HUES64 (cell line): ENCODE measurements around the gene ADIPOR2.

Experiments
- H3K27ac ChIP-seq: 2 replicates; pipeline ENCODE4 v1.7.0; 2013; ENCODE audit warnings: low read depth, low read length, inconsistent platforms
- H3K27me3 ChIP-seq: 2 replicates; pipeline ENCODE4 v1.6.1; 2013; ENCODE audit warnings: mild to moderate bottlenecking, low read length; ENCODE audit not compliant: insufficient read depth
- H3K36me3 ChIP-seq: 2 replicates; pipeline ENCODE4 v1.6.1; 2013; ENCODE audit warnings: mild to moderate bottlenecking, low read length; ENCODE audit not compliant: insufficient read depth
- H3K4me1 ChIP-seq: 2 replicates; pipeline ENCODE4 v1.6.1; 2013; ENCODE audit warnings: mild to moderate bottlenecking, low read length, moderate library complexity; ENCODE audit not compliant: insufficient read depth
- H3K4me3 ChIP-seq: 2 replicates; pipeline ENCODE4 v1.5.1; 2013; ENCODE audit warnings: mild to moderate bottlenecking, low read length, moderate library complexity
- H3K9ac ChIP-seq: 2 replicates; pipeline ENCODE4 v1.6.1; 2013; ENCODE audit warnings: mild to moderate bottlenecking, low read depth, low read length
- H3K9me3 ChIP-seq: 2 replicates; pipeline ENCODE4 v1.6.1; 2013; ENCODE audit warnings: low read depth, low read length; ENCODE audit not compliant: insufficient read depth
- WGBS: fragments of 150-250, 120-280 bp; methylation state at CpG from one replicate; pipeline ENCODE4 v1.1.7; 2013; ENCODE audit warnings: missing lambda C conversion rate; 5-methylcytosine and 5-hydroxymethylcytosine counted together

Gene ADIPOR2

GRCh38 chr12:1666215-1666614 lies 24.7 kb upstream of the ADIPOR2 start:
- Histone ChIP-seq H3K27ac (no peak overlapping the region), H3K9ac (no peak overlapping the region), H3K36me3 (no peaks in the 10 kb centered on the region), H3K27me3 (peaks cover 14% of the 10 kb centered on the region), H3K4me1 (no peaks in the 10 kb centered on the region), H3K4me3 (no peak overlapping the region), H3K9me3 (no peaks in the 10 kb centered on the region)
- WGBS: 96% methylated on average over 4 of the region's 5 CpGs

- H3K9me3 ChIP-seq: no peaks in the 10 kb centered on the region
- H3K36me3 ChIP-seq: no peaks in the 10 kb centered on the region
- WGBS: 60% methylated on average over 1 of the region's 2 CpGs
- no peak overlapping the region for H3K4me3 ChIP-seq
- H3K4me1 ChIP-seq: no peaks in the 10 kb centered on the region
- no peak overlapping the region for H3K9ac ChIP-seq
- H3K27me3 ChIP-seq: peaks cover 14% of the 10 kb centered on the region
- H3K27ac ChIP-seq: no peak overlapping the region
These were observed 24.1 kb upstream of the ADIPOR2 start for GRCh38 chr12:1666685-1667162.

- peaks cover 2% of the 10 kb centered on the region for H3K27me3 ChIP-seq
- H3K9me3 ChIP-seq: no peaks in the 10 kb centered on the region
- no peak overlapping the region for H3K4me3 ChIP-seq
- H3K27ac ChIP-seq: no peak overlapping the region
- H3K9ac ChIP-seq: no peak overlapping the region
- no peaks in the 10 kb centered on the region for H3K36me3 ChIP-seq
- H3K4me1 ChIP-seq: no peaks in the 10 kb centered on the region
- 84% methylated on average over 18 of the region's 18 CpGs for WGBS
These were observed 21.9 kb upstream of the ADIPOR2 start for GRCh38 chr12:1668833-1669543.

GRCh38 chr12:1670358-1671268 lies 20.3 kb upstream of the ADIPOR2 start:
- Histone ChIP-seq H3K27me3 (no peaks in the 10 kb centered on the region), H3K9ac (no peak overlapping the region), H3K36me3 (no peaks in the 10 kb centered on the region), H3K4me3 (no peak overlapping the region), H3K9me3 (no peaks in the 10 kb centered on the region), H3K27ac (no peak overlapping the region), H3K4me1 (no peaks in the 10 kb centered on the region)
- 78% methylated on average over 14 of the region's 14 CpGs for WGBS

- Histone ChIP-seq H3K27me3 (no peaks in the 10 kb centered on the region), H3K4me3 (no peak overlapping the region), H3K36me3 (no peaks in the 10 kb centered on the region), H3K9me3 (no peaks in the 10 kb centered on the region), H3K9ac (no peak overlapping the region), H3K4me1 (no peaks in the 10 kb centered on the region), H3K27ac (no peak overlapping the region)
- 98% methylated on average over 2 of the region's 3 CpGs for WGBS
These were observed 14.8 kb upstream of the ADIPOR2 start for GRCh38 chr12:1676043-1676442.

GRCh38 chr12:1680804-1681492 lies 9.9 kb upstream of the ADIPOR2 start:
- Histone ChIP-seq H3K27ac (no peak overlapping the region), H3K9me3 (no peaks in the 10 kb centered on the region)
- 88% methylated on average over 4 of the region's 7 CpGs for WGBS

GRCh38 chr12:1681493-1681807 lies 9.4 kb upstream of the ADIPOR2 start:
- H3K27ac ChIP-seq: no peak overlapping the region
- H3K36me3 ChIP-seq: no peaks in the 10 kb centered on the region
- 71% methylated on average over 2 of the region's 2 CpGs for WGBS
- H3K9me3 ChIP-seq: no peaks in the 10 kb centered on the region
- H3K27me3 ChIP-seq: no peaks in the 10 kb centered on the region
- H3K9ac ChIP-seq: no peak overlapping the region
- no peak overlapping the region for H3K4me3 ChIP-seq
- no peaks in the 10 kb centered on the region for H3K4me1 ChIP-seq

More at GRCh38 chr12:1680804-1681492, 9.9 kb upstream of the ADIPOR2 start:
- H3K4me3 ChIP-seq: no peak overlapping the region
- H3K9ac ChIP-seq: no peak overlapping the region
- H3K36me3 ChIP-seq: no peaks in the 10 kb centered on the region
- no peaks in the 10 kb centered on the region for H3K4me1 ChIP-seq
- no peaks in the 10 kb centered on the region for H3K27me3 ChIP-seq

GRCh38 chr12:1688086-1688710 lies 2.7 kb upstream of the ADIPOR2 start:
- H3K9ac ChIP-seq: no peak overlapping the region
- H3K27ac ChIP-seq: no peak overlapping the region
- H3K9me3 ChIP-seq: no peaks in the 10 kb centered on the region
- peaks cover 13% of the 10 kb centered on the region for H3K4me1 ChIP-seq
- H3K4me3 ChIP-seq: no peak overlapping the region
- no peaks in the 10 kb centered on the region for H3K36me3 ChIP-seq
- 98% methylated on average over 4 of the region's 5 CpGs for WGBS
- no peaks in the 10 kb centered on the region for H3K27me3 ChIP-seq

- Histone ChIP-seq H3K27me3 (no peaks in the 10 kb centered on the region), H3K4me1 (peaks cover 13% of the 10 kb centered on the region), H3K27ac (peak overlapping the region; percentile 96), H3K9me3 (no peaks in the 10 kb centered on the region), H3K4me3 (peak overlapping the region; percentile 92), H3K36me3 (peaks cover 3% of the 10 kb centered on the region; the same call in 1 of the 2 replicates), H3K9ac (peak overlapping the region; percentile 85)
- WGBS: under 1% methylated on average over 55 of the region's 56 CpGs
These were observed 495 bp downstream of the ADIPOR2 start for GRCh38 chr12:1691123-1692007.

GRCh38 chr12:1692226-1692625 lies 1.4 kb downstream of the ADIPOR2 start:
- Histone ChIP-seq H3K9ac (no peak overlapping the region), H3K4me3 (peak overlapping the region; percentile 92), H3K9me3 (no peaks in the 10 kb centered on the region), H3K4me1 (peaks cover 13% of the 10 kb centered on the region), H3K36me3 (peaks cover 3% of the 10 kb centered on the region; the same call in 1 of the 2 replicates), H3K27me3 (no peaks in the 10 kb centered on the region), H3K27ac (no peak overlapping the region)
- WGBS: 72% methylated on average over 2 of the region's 4 CpGs
